NCI-H1417 treated with DMSO at 0.1 percent for 48 hours (cell line): ENCODE data around the gene SLC5A1.
"Not testable (repeated sequence)": the region's sequence is repeated elsewhere in the genome, so short reads cannot be mapped to it uniquely, and the experiment has no call there.

Source experiments
- DNase-seq: peaks from one replicate; lab custom pipeline; 2025; lab: John Stamatoyannopoulos, UW

SLC5A1 gene

GRCh38 chr22:32088084-32088483 is 45.0 kb downstream of the SLC5A1 start:
- no peak for DNase-seq

GRCh38 chr22:32097018-32097417 is 54.0 kb downstream of the SLC5A1 start:
- no peak for DNase-seq

DNA sequence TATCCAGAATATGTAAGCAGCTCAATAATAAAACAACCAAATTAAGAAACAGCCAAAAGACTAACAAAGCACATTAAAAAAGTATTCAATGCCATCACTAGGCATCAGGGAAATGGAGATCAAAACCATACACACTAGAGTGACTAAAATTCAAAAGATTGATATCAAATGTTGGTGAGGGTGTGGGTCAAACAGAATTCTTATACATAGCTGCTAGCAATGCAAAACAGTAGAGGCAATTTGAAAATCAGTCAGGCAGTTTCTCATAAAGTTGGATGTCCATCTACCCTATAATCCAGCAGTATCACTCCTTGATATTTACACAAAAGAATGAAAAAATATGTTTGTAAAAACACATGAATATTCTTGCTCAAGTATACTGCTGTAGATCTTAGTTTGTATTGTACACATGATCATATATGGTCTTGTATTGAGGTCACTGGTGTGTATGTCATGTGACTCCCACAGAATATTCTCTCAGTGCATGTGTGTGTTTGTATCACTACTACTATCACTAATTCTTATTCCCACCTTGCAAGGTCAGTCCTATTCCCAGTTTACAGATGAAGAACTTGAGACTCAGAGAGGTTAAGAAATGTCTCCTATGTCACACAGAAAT is 54.9 kb downstream of the SLC5A1 start:
- DNase-seq, result no peak

- no peak for DNase-seq
Observed at GRCh38 chr22:32100711-32101110, 57.6 kb downstream of the SLC5A1 start.

GRCh38 chr22:32103658-32104315 is 60.7 kb downstream of the SLC5A1 start:
- DNase-seq, result no peak

DNA sequence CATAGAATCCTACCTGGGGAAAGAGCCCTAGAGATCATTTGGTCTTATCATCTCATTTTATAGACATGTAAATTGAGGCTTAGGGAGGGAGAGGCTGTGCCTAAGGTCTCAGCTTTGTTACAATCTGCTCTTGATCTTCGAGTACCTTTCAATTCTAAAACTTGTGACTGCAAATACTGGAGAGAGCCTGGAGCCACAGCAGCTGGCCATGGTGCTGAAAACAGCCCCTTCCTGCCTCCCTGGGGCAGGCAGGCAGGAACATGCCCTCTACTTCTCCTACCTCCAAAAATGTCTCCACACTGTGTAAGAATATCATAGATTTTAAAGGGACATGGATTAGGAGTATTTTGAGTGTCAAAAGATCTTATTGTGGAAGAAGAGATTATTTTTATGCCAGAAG is 63.9 kb downstream of the SLC5A1 start:
- no peak for DNase-seq

GRCh38 chr22:32112380-32112779 is 69.3 kb downstream of the SLC5A1 start:
- no peak for DNase-seq

DNA sequence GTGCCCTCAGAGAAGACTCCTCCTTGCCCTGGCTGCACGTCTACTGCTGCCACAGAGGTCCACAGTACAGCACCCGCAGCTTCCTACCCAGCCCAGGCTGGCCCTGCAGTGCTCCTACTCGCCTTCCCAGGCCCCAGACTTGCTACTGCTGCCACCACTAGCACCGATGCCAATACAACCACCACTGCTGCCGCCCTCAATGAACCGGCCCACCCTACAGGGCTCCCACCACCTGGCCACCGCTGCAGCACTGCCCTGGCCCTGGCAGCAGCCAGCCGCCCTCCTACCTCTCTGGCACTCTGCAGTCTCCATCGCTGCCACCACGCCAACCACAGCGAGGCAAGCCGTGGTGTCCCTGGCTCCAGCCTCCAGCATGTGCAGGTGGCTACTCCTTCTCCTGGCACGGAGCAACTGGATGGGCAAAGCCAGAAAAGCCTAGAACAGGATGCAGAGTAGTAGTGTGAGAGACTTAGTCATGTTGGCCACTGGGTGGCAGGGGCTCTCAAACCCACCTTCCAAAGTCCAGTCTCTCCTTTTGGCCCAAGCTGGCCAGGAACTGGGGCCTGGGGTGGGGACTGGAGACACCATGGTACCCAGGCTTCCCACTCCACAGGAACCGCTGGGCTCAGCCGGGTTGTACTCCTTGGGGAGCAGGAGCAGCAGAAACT is 76.6 kb downstream of the SLC5A1 start:
- no peak for DNase-seq

- no peak for DNase-seq
Observed at GRCh38 chr22:32120603-32121002, 77.5 kb downstream of the SLC5A1 start.

GRCh38 chr22:32122899-32123298 is 79.8 kb downstream of the SLC5A1 start:
- DNase-seq, result no peak

DNA sequence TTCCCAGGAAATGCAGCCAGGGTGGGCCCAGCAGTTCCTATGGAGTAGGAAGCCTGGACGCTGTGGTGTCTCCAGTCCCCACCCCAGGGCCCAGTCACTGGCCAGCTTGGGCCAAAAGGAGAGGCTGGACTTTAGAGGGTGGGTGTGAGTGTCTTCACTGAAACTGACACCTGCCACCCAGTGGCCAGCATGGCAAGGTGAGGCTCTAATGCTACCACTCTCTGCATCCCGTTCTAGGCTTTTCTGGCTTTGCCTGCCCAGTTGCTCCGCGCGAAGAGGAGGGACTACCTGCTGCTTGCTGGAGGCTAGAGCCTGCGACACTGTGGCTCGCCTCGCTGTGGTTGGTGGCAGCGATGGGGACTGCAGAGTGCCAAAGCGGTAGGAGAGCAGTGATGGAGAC is 80.6 kb downstream of the SLC5A1 start:
- DNase-seq, result no peak

DNA sequence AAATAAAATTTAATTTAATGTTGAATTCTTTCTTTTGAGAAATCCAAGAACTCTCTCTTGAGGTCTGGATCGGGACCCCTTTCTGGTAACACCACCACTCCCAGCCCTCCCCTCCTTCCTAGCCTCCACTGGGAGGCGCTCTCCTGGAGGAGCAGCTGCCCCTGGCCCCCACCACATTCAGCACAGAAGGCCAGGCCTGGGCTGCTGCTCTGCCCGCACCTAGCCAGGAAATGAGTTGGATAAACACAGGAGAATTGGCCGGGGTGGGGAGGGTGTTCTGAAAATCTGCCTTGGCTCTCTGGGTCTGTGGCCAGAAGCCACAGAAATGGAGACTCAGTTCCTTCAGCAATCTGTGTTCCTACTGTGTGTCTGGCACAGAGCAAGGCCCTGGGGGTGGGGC is 84.8 kb downstream of the SLC5A1 start:
- no peak for DNase-seq

- no peak for DNase-seq
Observed at GRCh38 chr22:32130464-32130863, 87.4 kb downstream of the SLC5A1 start.

DNA sequence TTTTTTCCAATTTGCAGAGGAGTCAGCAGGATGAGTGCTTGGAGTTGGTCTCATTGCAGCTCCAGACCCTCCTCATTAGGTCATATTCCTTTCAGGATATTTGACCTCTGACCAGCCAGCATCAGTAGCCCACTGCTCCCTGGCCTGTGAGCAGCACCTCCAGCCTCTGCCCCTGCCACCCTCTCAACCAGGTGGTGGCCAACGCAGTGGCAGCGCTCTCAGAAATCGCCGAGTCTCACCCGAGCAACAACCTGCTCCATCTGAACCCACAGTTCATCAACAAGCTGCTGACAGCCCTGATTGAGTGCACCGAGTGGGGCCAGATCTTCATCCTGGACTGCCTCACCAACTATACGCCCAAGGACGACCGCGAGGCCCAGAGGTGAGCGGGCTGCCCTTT is 89.1 kb downstream of the SLC5A1 start:
- no peak for DNase-seq

GRCh38 chr22:32132783-32133182 is 89.7 kb downstream of the SLC5A1 start:
- no peak for DNase-seq

- DNase-seq, result not testable (repeated sequence)
Observed at GRCh38 chr22:32134796-32135195, 91.7 kb downstream of the SLC5A1 start.

DNA sequence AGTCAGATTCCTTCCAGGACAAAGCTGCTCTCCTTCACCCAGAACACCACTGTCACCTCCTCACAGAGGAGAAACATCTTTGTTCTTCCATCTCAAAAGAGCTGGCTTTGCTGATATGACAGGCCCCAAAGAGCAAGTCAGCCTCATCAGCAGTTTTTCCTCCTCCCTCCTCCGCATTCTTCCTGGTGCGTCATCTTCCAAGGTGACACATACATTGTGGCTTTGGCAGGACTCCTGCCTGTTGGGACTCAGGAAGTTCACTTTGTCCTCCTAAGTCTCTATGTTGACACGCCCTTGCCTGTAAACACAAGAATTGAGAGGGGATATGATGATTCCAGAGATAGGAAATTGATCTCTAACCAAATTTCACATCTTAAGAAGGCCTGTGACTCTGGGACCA is 92.9 kb downstream of the SLC5A1 start:
- not testable (repeated sequence) for DNase-seq

GRCh38 chr22:32136881-32137280 is 93.8 kb downstream of the SLC5A1 start:
- not testable (repeated sequence) for DNase-seq

GRCh38 chr22:32137731-32138324 is 94.8 kb downstream of the SLC5A1 start:
- DNase-seq, result not testable (repeated sequence)

DNA sequence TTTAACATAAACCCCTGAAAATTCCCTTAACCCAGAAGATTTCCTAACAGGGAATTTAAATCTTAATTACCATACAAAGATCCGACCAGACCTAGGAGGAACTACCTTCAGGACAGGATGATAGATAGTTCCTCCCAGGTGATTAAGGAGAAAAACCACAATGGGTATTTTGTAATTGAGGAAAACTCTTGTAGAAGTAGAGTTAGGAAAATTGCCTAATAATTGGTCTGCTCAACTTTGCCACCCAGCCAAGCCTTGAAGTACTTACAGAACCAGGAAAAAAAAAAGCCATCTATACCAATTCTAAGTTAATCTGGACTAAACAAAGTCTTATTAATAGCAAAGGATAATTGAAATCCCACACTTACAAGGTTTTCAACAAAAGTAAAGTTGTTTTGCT is 95.5 kb downstream of the SLC5A1 start:
- not testable (repeated sequence) for DNase-seq

DNA sequence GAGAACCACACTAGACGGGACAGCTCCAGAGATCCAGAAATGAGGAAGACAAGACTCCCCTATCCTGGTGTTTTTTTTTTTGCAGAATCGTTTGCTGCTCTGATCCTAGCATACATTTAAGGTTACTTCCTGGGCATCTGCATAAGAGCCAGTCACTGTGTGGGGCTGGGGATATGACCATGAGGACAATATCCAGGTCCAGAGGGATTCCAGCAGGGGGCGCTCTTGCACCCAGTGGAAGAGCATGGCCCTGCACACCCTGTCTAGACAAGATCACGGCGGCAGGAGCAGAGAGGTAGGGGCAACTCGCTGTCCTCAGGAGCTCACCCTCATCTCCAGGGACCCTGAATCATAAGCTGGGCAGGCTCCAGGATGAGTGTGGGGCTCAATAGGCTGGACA is 97.6 kb downstream of the SLC5A1 start:
- not testable (repeated sequence) for DNase-seq

DNA sequence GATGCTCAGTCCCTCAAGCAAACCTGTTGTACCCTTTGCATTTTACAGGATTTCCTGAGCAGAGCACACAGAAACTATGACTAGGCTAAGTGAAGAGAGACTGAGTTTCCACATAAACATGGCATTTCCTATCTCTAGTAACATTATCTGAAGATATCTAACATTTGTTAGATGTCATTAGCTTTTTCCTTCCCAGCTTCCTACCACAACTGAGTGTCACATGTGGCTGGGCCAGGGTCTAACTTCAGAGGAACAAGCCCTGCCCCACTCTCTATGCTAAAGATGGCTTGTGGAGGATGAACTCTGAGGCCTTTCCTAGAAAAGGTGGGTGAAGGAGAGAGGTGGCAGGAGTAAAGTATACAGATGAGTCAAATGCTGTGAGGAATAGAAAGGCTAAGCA is 99.5 kb downstream of the SLC5A1 start:
- no peak for DNase-seq
